Aorta (tissue), 5 donors: ENCODE data around the gene VPS13D. TPM values are rescaled to one million over a fixed set of nuclear protein-coding genes. Genes with fewer than 3 reads are reported as not detected.

Experiments
- ATAC-seq: fragments of 200-7000 bp; cut with Tn5 transposase; one replicate; pipeline ENCODE4 v1.9.1; 2022; ENCODE audit warnings: moderate library complexity; ENCODE audit not compliant: low FRiP score
- DNase-seq, 2 donors: peaks; one replicate each; pipeline ENCODE4 v3.0.0-alpha.2; 2020
- H3K27ac ChIP-seq, 2 donors: one replicate each; pipeline ENCODE4 v1.5.1; 2013; ENCODE audit warnings: low read length in 2 of 2, mild to moderate bottlenecking in 2 of 2, moderate library complexity in 2 of 2, control low read depth in 1 of 2, inconsistent platforms in 1 of 2, low read depth in 1 of 2
- H3K27me3 ChIP-seq, 2 donors: one replicate each; pipeline ENCODE4 v1.6.1; 2013; ENCODE audit warnings: control low read depth in 1 of 2, low read length in 1 of 2, mild to moderate bottlenecking in 1 of 2, moderate library complexity in 1 of 2; ENCODE audit not compliant: insufficient read depth in 2 of 2, control insufficient read depth in 1 of 2
- H3K36me3 ChIP-seq, 2 donors: one replicate each; pipeline ENCODE4 v1.6.1; 2013; ENCODE audit warnings: control low read depth in 1 of 2, low read length in 1 of 2, mild to moderate bottlenecking in 1 of 2; ENCODE audit not compliant: insufficient read depth in 2 of 2, control insufficient read depth in 1 of 2
- H3K4me1 ChIP-seq, 2 donors: one replicate each; pipeline ENCODE4 v1.6.1; 2013; ENCODE audit warnings: low read length in 2 of 2, control low read depth in 1 of 2, mild to moderate bottlenecking in 1 of 2, moderate library complexity in 1 of 2; ENCODE audit not compliant: insufficient read depth in 2 of 2, control insufficient read depth in 1 of 2
- H3K4me3 ChIP-seq, 2 donors: one replicate each; pipeline ENCODE4 v1.5.1; 2013; ENCODE audit warnings: low read length in 2 of 2, control low read depth in 1 of 2, mild to moderate bottlenecking in 1 of 2
- H3K9me3 ChIP-seq: one replicate; pipeline ENCODE4 v1.6.1; 2013; ENCODE audit warnings: mild to moderate bottlenecking, low read length; ENCODE audit not compliant: control insufficient read depth
- WGBS, 2 donors: extraction: QIAGEN DNeasy Blood & Tissue Kit; methylation state at CpG; one replicate each; pipeline ENCODE4 v1.1.7; 2013; 5-methylcytosine and 5-hydroxymethylcytosine counted together
- intact Hi-C, 2 donors: fragments of 100-400 bp; cut with DNase I; formaldehyde crosslinking; loops; one replicate each; pipeline versions ENCODE4 v1.14.2 to v1.15.0; 2022
- polyA plus RNA-seq, 2 donors: library from polyadenylated mRNA; stranded (reverse); fragments of 200-250 nt; gene quantifications; one replicate each; pipeline ENCODE4 v1.2.3, GENCODE V29; 2013
- total RNA-seq, 2 donors: library from RNA; stranded (reverse); fragmentation: NEBNext Ultra II Directional; extraction: Animal tissue kit (Norgen Biotek cat#: 25700); gene quantifications; one replicate each; pipeline ENCODE4 v1.2.1, GENCODE V29; 2021
- donor health status: healthy with polysubstance abuse.
- donor health status: Bipolar disorder and iron deficiency.
- donor health status: DM: no; HTN: no; CAD: no.
- donor health status: DM: no; HTN: no; CAD: no.
- donor health status: DM: yes; HTN: yes; CAD: no.

Gene VPS13D
- total and polyA plus RNA-seq, 4 donors: 15.8 to 134 (median 58.9) TPM

- no peaks in the 10 kb centered on the region for H3K4me1 ChIP-seq
- H3K9me3 ChIP-seq: no peaks in the 10 kb centered on the region
- ATAC-seq (no peak), DNase-seq (no peak)
- H3K36me3 ChIP-seq: no peaks in the 10 kb centered on the region
- no peak overlapping the region for H3K27ac ChIP-seq
- no peaks in the 10 kb centered on the region for H3K27me3 ChIP-seq
- no peak overlapping the region for H3K4me3 ChIP-seq
- intact Hi-C loops: loop anchor here (5.0 to 10.0 kb wide), 2 partner anchors 53 to 75 kb away; partner anchors contain the start of gene DHRS3 (in 2 of the 2)
- WGBS, 2 donors: 87 to 91% methylated on average over 9 of the region's 9 CpGs
Measured at GRCh38 chr1:12542138-12542465, 312.3 kb downstream of the VPS13D start.

- H3K4me1 ChIP-seq: peaks cover 0 to 2% of the 10 kb centered on the region in 2 donors
Measured at GRCh38 chr1:12542616-12543592, 313.1 kb downstream of the VPS13D start.

GRCh38 chr1:12543740-12544154 lies 313.9 kb downstream of the VPS13D start:
- Histone ChIP-seq H3K27ac (no peak overlapping the region), H3K4me1 (peaks cover 0 to 2% of the 10 kb centered on the region in 2 donors), H3K4me3 (no peak overlapping the region), H3K36me3 (no peaks in the 10 kb centered on the region), H3K9me3 (no peaks in the 10 kb centered on the region), H3K27me3 (no peaks in the 10 kb centered on the region)
- intact Hi-C loops: loop anchor here (5.0 to 10.0 kb wide), 2 partner anchors 51 to 74 kb away; partner anchors contain the start of gene DHRS3 (in 2 of the 2)
- WGBS, 2 donors: 49 to 54% methylated on average over 9 of the region's 9 CpGs
- DNase-seq (no peak), ATAC-seq (no peak)

More at GRCh38 chr1:12542616-12543592, 313.1 kb downstream of the VPS13D start:
- Histone ChIP-seq H3K27ac (no peak overlapping the region), H3K27me3 (no peaks in the 10 kb centered on the region), H3K4me3 (no peak overlapping the region), H3K36me3 (no peaks in the 10 kb centered on the region), H3K9me3 (no peaks in the 10 kb centered on the region)
- 65 to 82% methylated on average over 9 of the region's 9 CpGs for WGBS, 2 donors
- DNase-seq (no peak), ATAC-seq (no peak)
- intact Hi-C loops: loop anchor here (5.0 to 10.0 kb wide), 2 partner anchors 52 to 74 kb away; partner anchors contain the start of gene DHRS3 (in 2 of the 2)

GRCh38 chr1:12544357-12544756 lies 314.5 kb downstream of the VPS13D start:
- H3K9me3 ChIP-seq: no peaks in the 10 kb centered on the region
- 88 to 94% methylated on average over 4 of the region's 4 CpGs for WGBS, 2 donors
- intact Hi-C loops: loop anchor here (5.0 to 10.0 kb wide), 2 partner anchors 50 to 73 kb away; partner anchors contain the start of gene DHRS3 (in 2 of the 2)
- H3K36me3 ChIP-seq: no peaks in the 10 kb centered on the region
- H3K4me1 ChIP-seq: peaks cover 0 to 2% of the 10 kb centered on the region in 2 donors
- DNase-seq: no peak
- no peak overlapping the region for H3K27ac ChIP-seq
- ATAC-seq: no peak
- no peak overlapping the region for H3K4me3 ChIP-seq
- no peaks in the 10 kb centered on the region for H3K27me3 ChIP-seq

- DNase-seq (peak in 1 of 2 donors; percentile 47), ATAC-seq (no peak)
- Histone ChIP-seq H3K4me1 (peaks cover 0 to 2% of the 10 kb centered on the region in 2 donors), H3K9me3 (no peaks in the 10 kb centered on the region), H3K36me3 (no peaks in the 10 kb centered on the region), H3K4me3 (no peak overlapping the region), H3K27me3 (no peaks in the 10 kb centered on the region), H3K27ac (no peak overlapping the region)
- WGBS, 2 donors: 64 to 65% methylated on average over 8 of the region's 8 CpGs
- intact Hi-C loops: loop anchor here (5.0 to 10.0 kb wide), 2 partner anchors 50 to 72 kb away; partner anchors contain the start of gene DHRS3 (in 2 of the 2)
Measured at GRCh38 chr1:12544992-12545391, 315.2 kb downstream of the VPS13D start.

GRCh38 chr1:12546771-12547585 lies 317.1 kb downstream of the VPS13D start:
- intact Hi-C loops: loop anchor here in 1 of 2 donors (10.0 kb wide), 1 partner anchor 48 kb away; no protein-coding TSS in a partner anchor
- Histone ChIP-seq H3K4me3 (no peak overlapping the region), H3K9me3 (no peaks in the 10 kb centered on the region), H3K4me1 (peaks cover 0 to 2% of the 10 kb centered on the region in 2 donors), H3K27me3 (no peaks in the 10 kb centered on the region), H3K27ac (no peak overlapping the region), H3K36me3 (no peaks in the 10 kb centered on the region)
- peak; percentile 40 for ATAC-seq
- WGBS, 2 donors: 36 to 40% methylated on average over 17 of the region's 17 CpGs
- peak; percentile 81 to 90 for DNase-seq

GRCh38 chr1:12547586-12548225 lies 317.9 kb downstream of the VPS13D start:
- no peak for ATAC-seq
- Histone ChIP-seq H3K27ac (no peak overlapping the region), H3K4me3 (no peak overlapping the region), H3K27me3 (no peaks in the 10 kb centered on the region), H3K9me3 (no peaks in the 10 kb centered on the region), H3K4me1 (peaks cover 0 to 2% of the 10 kb centered on the region in 2 donors), H3K36me3 (no peaks in the 10 kb centered on the region)
- intact Hi-C loops: loop anchor here in 1 of 2 donors (10.0 kb wide), 1 partner anchor 47 kb away; no protein-coding TSS in a partner anchor
- WGBS, 2 donors: 91 to 92% methylated on average over 20 of the region's 20 CpGs
- peak in 1 of 2 donors; percentile 71 for DNase-seq
